ENCODE measurements around the gene STOML1. TPM values are rescaled to one million over a fixed set of nuclear protein-coding genes. Genes with fewer than 3 reads are reported as not detected.

Gene STOML1
- total and polyA plus RNA-seq, 2 experiments from 2014 or later, result 14.2 to 21.0 TPM

GRCh38 chr15:73946795-73947370 is 45.2 kb downstream of the STOML1 start:
- peaks cover 30% of the 10 kb centered on the region for H3K4me1 ChIP-seq (ENCODE audit: insufficient read depth)

GRCh38 chr15:73946046-73946721 is 45.9 kb downstream of the STOML1 start:
- no peaks in the 10 kb centered on the region for H3K9me2 ChIP-seq (replicated peaks; ENCODE audit: insufficient read depth)
- no peak for TF ChIP-seq EZH2 (IDR thresholded peaks at IDR 0.05; ENCODE audit: borderline replicate concordance)
- no peak overlapping the region for H3K27ac ChIP-seq
- 86% methylated on average over 9 of the region's 17 CpGs for WGBS (ENCODE audit: low lambda C conversion rate, missing lambda C conversion rate)
- H3K4me3 ChIP-seq, result no peak overlapping the region
- no peaks in the 10 kb centered on the region for H3K9me3 ChIP-seq (ENCODE audit: low read depth)
- H3K27me3 ChIP-seq, result no peaks in the 10 kb centered on the region
- H3K4me1 ChIP-seq (ENCODE audit: insufficient read depth), result peaks cover 30% of the 10 kb centered on the region
- no peaks in the 10 kb centered on the region for H3K79me2 ChIP-seq
- no peaks in the 10 kb centered on the region for H4K20me1 ChIP-seq (ENCODE audit: insufficient read depth, poor library complexity, severe bottlenecking)
- H3K4me2 ChIP-seq, result no peak overlapping the region
- no peak for DNase-seq (ENCODE audit: low spot score)
- H3K36me3 ChIP-seq (replicated peaks; ENCODE audit: insufficient read depth, low read depth), result no peaks in the 10 kb centered on the region
- no peak overlapping the region for H2AFZ ChIP-seq

More at GRCh38 chr15:73946795-73947370, 45.2 kb downstream of the STOML1 start:
- WGBS (ENCODE audit: low lambda C conversion rate, missing lambda C conversion rate), result 95% methylated on average over 9 of the region's 9 CpGs
- Histone ChIP-seq H3K27ac (no peak overlapping the region), H3K27me3 (no peaks in the 10 kb centered on the region), H3K9me3 (ENCODE audit: low read depth) (no peaks in the 10 kb centered on the region), H2AFZ (no peak overlapping the region), H3K36me3 (replicated peaks; ENCODE audit: insufficient read depth, low read depth) (no peaks in the 10 kb centered on the region), H3K4me2 (no peak overlapping the region), H3K79me2 (no peaks in the 10 kb centered on the region), H3K9me2 (replicated peaks; ENCODE audit: insufficient read depth) (no peaks in the 10 kb centered on the region), H4K20me1 (ENCODE audit: insufficient read depth, poor library complexity, severe bottlenecking) (no peaks in the 10 kb centered on the region), H3K4me3 (no peak overlapping the region)
- TF ChIP-seq EZH2phosphoT487 (IDR thresholded peaks at IDR 0.05; ENCODE audit: low read depth, severe bottlenecking, unreplicated experiment), result no peak
- TF ChIP-seq EZH2 (IDR thresholded peaks at IDR 0.05; ENCODE audit: borderline replicate concordance), result no peak
- no peak for TF ChIP-seq CTCF (IDR thresholded peaks at IDR 0.05; ENCODE audit: poor library complexity)
- no peak for DNase-seq (ENCODE audit: low spot score)

GRCh38 chr15:73945130-73945508 is 47.0 kb downstream of the STOML1 start:
- TF ChIP-seq EZH2phosphoT487 (IDR thresholded peaks at IDR 0.05; ENCODE audit: low read depth, severe bottlenecking, unreplicated experiment) (no peak), EZH2 (IDR thresholded peaks at IDR 0.05; ENCODE audit: borderline replicate concordance) (no peak), CTCF (IDR thresholded peaks at IDR 0.05; ENCODE audit: poor library complexity) (no peak)
- Histone ChIP-seq H4K20me1 (ENCODE audit: insufficient read depth, poor library complexity, severe bottlenecking) (no peaks in the 10 kb centered on the region), H3K4me1 (ENCODE audit: insufficient read depth) (peaks cover 40% of the 10 kb centered on the region), H3K27ac (no peak overlapping the region), H3K27me3 (no peaks in the 10 kb centered on the region), H3K9me2 (replicated peaks; ENCODE audit: insufficient read depth) (no peaks in the 10 kb centered on the region), H3K79me2 (no peaks in the 10 kb centered on the region), H3K4me2 (no peak overlapping the region), H2AFZ (no peak overlapping the region), H3K9me3 (ENCODE audit: low read depth) (no peaks in the 10 kb centered on the region), H3K4me3 (no peak overlapping the region), H3K36me3 (replicated peaks; ENCODE audit: insufficient read depth, low read depth) (no peaks in the 10 kb centered on the region)
- 91% methylated on average over 4 of the region's 4 CpGs for WGBS (ENCODE audit: low lambda C conversion rate, missing lambda C conversion rate)
- DNase-seq (ENCODE audit: low spot score), result no peak
